Panc1 (cell line): ENCODE measurements around the gene DOCK8. TPM values are rescaled to one million over a fixed set of nuclear protein-coding genes. Genes with fewer than 3 reads are reported as not detected.

Source experiments
- ATAC-seq: fragments of 200-7000 bp; cut with Tn5 transposase; 2 replicates; pipeline ENCODE4 v1.9.1; 2020; ENCODE audit warnings: mild to moderate bottlenecking, moderate library complexity
- BruUV-seq: library from RNA; stranded (reverse); fragments of 400-500 nt; replicated peaks from 2 replicates; lab custom pipeline; 2021; lab: Mats Ljungman, UMichigan
- CTCF ChIA-PET: fragments of 300-600 bp; sonication (Branson Sonifier 250); formaldehyde crosslinking; loops from one replicate; lab custom pipeline; 2022; ENCODE audit warnings: antibody characterized with exemption; lab: Charles Lee
- POLR2A ChIA-PET: fragments of 300-600 bp; sonication (Branson Sonifier 250); formaldehyde crosslinking; loops from one replicate; lab custom pipeline; 2022; ENCODE audit warnings: antibody characterized with exemption; lab: Charles Lee
- DNase-seq: peaks from one replicate; pipeline ENCODE4 v3.0.0-alpha.2; 2010; ENCODE audit warnings: low read depth, low spot score
- H3K27ac ChIP-seq: 2 replicates; pipeline ENCODE4 v1.5.1; 2011; ENCODE audit warnings: mild to moderate bottlenecking, low read length, inconsistent platforms
- H3K27me3 ChIP-seq: fragments of 200-500 bp; sonication (Bioruptor generic); 2 replicates; pipeline ENCODE4 v1.6.0; 2014; ENCODE audit warnings: low read length, inconsistent platforms; ENCODE audit not compliant: control insufficient read depth, insufficient read depth
- H3K36me3 ChIP-seq: fragments of 200-500 bp; sonication (Bioruptor generic); 2 replicates; pipeline ENCODE4 v1.5.1; 2014; ENCODE audit warnings: inconsistent platforms, mild to moderate bottlenecking, low read length, moderate library complexity; ENCODE audit not compliant: control insufficient read depth, insufficient read depth
- H3K4me1 ChIP-seq: 2 replicates; pipeline ENCODE4 v1.5.1; 2011; ENCODE audit warnings: inconsistent platforms, mild to moderate bottlenecking, low read length, moderate library complexity; ENCODE audit not compliant: control insufficient read depth, insufficient read depth
- H3K4me3 ChIP-seq, 2 experiments: 2 replicates each; pipeline ENCODE4 v1.5.1; 2011 to 2012; ENCODE audit warnings: low read depth in 2 of 2, low read length in 2 of 2, mild to moderate bottlenecking in 2 of 2, inconsistent platforms in 1 of 2, moderate library complexity in 1 of 2
- H3K9me3 ChIP-seq: fragments of 200-500 bp; sonication (Bioruptor generic); 2 replicates; pipeline ENCODE4 v1.5.1; 2014; ENCODE audit warnings: low read depth, mild to moderate bottlenecking, inconsistent platforms, low read length, moderate library complexity; ENCODE audit not compliant: control insufficient read depth, insufficient read depth
- POLR2AphosphoS5 ChIP-seq: IDR thresholded peaks from 2 replicates; pipeline ENCODE4 v1.6.1; 2012; ENCODE audit warnings: mild to moderate bottlenecking, low read depth, low read length, moderate library complexity
- SIN3A ChIP-seq: IDR thresholded peaks from 2 replicates; pipeline ENCODE4 v1.6.1; 2012; ENCODE audit warnings: low read depth, mild to moderate bottlenecking, low read length, moderate library complexity, borderline replicate concordance; ENCODE audit not compliant: insufficient read depth
- TCF7L2 ChIP-seq: IDR thresholded peaks from 2 replicates; pipeline ENCODE4 v1.6.1; 2011; ENCODE audit warnings: mild to moderate bottlenecking, low read depth, low read length, inconsistent platforms
- in situ Hi-C: cut with HindIII; loops from 2 replicates; pipeline ENCODE4 v1.10.0; 2016; ENCODE audit warnings: low sequenced_read_pairs, low pct_unique_long_range_greater_than_20kb
- intact Hi-C: fragments of 100-400 bp; cut with micrococcal nuclease; formaldehyde crosslinking; loops from one replicate; pipeline ENCODE4 v1.10.0; 2022; ENCODE audit not compliant: unreplicated experiment
- total RNA-seq: library from RNA; stranded (reverse); gene quantifications from one replicate; pipeline ENCODE4 v1.2.1, GENCODE V29; 2021; ENCODE audit not compliant: unreplicated experiment
- TF ChIP-seq, protein P1 (sequence below): fragments of 450-650 bp; IDR thresholded peaks from 2 replicates; pipeline ENCODE4 v1.5.1; 2017; ENCODE audit warnings: mild to moderate bottlenecking
- TF ChIP-seq, protein P2 (sequence below), 2 experiments: IDR thresholded peaks; 2 replicates each; pipeline ENCODE4 v1.6.1; 2011 to 2012; ENCODE audit warnings: low read depth in 2 of 2, control low read depth in 1 of 2, low read length in 1 of 2, mild to moderate bottlenecking in 1 of 2, moderate library complexity in 1 of 2; ENCODE audit not compliant: insufficient read depth in 1 of 2

DOCK8 gene
- total RNA-seq, 1 experiment from 2014 or later: 1.4 TPM

DNA sequence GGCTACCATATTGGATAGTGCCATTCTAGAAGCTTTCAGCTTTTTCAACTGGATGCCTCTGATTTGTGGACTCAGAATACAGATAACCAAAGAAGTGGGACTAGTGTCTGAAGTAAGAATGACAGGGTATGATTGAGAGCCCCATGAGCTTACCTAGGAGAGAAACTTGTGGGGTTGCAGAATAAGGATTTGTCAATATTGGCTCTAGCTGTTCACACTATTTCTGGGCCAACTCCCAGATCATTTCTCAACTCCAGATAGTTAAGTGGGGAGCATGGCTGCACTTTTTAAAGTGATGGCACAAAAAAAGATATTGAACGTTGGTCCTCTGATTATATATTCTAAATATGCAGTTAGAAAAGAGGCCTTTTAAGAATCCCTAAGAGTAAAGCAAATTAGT, 252.1 kb downstream of the DOCK8 start:
- ATAC-seq: no peak
- intact Hi-C loops: no loop called here
- CTCF ChIA-PET: no interaction called here

DNA sequence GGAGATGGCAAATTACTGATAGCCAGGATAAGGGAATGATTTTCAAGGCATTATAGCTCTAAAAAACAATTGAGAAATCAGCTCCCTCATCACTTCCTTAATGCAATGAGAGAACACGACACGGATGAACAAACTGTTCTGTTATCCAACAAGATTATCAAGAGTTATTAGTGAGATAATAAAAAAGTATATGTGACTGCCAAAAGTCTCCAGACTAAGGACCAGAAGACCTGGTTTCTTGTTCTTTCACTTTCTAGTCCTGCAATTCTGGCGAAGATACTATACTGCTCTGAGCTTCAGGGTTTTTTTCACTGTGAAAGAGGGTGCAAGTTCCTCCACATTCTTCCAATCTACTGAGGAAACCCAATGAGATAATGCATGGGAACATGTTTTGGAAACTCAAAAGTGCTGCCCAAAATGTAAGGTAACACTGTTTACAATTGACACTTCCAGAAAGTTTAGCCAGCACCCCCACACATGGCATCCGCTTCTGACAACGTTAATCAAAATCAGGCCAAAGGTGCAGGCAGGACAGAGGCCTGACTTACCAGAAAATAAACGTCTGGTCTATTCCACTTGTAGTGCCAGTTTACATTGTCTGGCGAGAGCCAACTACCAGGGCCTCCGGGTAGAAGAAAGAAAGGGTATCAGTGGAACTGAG, 254.2 kb downstream of the DOCK8 start:
- Histone ChIP-seq H3K27ac (peak overlapping the region; percentile 48; the same call in 1 of the 2 replicates), H3K4me1 (no peaks in the 10 kb centered on the region; the same call in none of the 2 replicates), H3K36me3 (no peaks in the 10 kb centered on the region), H3K4me3 (peak overlapping the region; percentile 49 to 63; a peak in 3 of 4 replicates), H3K9me3 (no peaks in the 10 kb centered on the region), H3K27me3 (no peaks in the 10 kb centered on the region)
- in situ Hi-C loops: no loop called here
- ATAC-seq (no peak), DNase-seq (no peak)
- no peak for TF ChIP-seq TCF7L2
- TF ChIP-seq, protein P1, sequence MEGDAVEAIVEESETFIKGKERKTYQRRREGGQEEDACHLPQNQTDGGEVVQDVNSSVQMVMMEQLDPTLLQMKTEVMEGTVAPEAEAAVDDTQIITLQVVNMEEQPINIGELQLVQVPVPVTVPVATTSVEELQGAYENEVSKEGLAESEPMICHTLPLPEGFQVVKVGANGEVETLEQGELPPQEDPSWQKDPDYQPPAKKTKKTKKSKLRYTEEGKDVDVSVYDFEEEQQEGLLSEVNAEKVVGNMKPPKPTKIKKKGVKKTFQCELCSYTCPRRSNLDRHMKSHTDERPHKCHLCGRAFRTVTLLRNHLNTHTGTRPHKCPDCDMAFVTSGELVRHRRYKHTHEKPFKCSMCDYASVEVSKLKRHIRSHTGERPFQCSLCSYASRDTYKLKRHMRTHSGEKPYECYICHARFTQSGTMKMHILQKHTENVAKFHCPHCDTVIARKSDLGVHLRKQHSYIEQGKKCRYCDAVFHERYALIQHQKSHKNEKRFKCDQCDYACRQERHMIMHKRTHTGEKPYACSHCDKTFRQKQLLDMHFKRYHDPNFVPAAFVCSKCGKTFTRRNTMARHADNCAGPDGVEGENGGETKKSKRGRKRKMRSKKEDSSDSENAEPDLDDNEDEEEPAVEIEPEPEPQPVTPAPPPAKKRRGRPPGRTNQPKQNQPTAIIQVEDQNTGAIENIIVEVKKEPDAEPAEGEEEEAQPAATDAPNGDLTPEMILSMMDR: no peak
- TF ChIP-seq SIN3A: no peak
- TF ChIP-seq, protein P2, sequence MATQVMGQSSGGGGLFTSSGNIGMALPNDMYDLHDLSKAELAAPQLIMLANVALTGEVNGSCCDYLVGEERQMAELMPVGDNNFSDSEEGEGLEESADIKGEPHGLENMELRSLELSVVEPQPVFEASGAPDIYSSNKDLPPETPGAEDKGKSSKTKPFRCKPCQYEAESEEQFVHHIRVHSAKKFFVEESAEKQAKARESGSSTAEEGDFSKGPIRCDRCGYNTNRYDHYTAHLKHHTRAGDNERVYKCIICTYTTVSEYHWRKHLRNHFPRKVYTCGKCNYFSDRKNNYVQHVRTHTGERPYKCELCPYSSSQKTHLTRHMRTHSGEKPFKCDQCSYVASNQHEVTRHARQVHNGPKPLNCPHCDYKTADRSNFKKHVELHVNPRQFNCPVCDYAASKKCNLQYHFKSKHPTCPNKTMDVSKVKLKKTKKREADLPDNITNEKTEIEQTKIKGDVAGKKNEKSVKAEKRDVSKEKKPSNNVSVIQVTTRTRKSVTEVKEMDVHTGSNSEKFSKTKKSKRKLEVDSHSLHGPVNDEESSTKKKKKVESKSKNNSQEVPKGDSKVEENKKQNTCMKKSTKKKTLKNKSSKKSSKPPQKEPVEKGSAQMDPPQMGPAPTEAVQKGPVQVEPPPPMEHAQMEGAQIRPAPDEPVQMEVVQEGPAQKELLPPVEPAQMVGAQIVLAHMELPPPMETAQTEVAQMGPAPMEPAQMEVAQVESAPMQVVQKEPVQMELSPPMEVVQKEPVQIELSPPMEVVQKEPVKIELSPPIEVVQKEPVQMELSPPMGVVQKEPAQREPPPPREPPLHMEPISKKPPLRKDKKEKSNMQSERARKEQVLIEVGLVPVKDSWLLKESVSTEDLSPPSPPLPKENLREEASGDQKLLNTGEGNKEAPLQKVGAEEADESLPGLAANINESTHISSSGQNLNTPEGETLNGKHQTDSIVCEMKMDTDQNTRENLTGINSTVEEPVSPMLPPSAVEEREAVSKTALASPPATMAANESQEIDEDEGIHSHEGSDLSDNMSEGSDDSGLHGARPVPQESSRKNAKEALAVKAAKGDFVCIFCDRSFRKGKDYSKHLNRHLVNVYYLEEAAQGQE (IDR thresholded peaks at IDR 0.05; ENCODE audit: insufficient read depth in 1 of 2, low read depth in 2 of 2, low read length in 1 of 2): no peak
- TF ChIP-seq POLR2AphosphoS5: no peak
- intact Hi-C loops: no loop called here
- no TSS peak for BruUV-seq
- ChIA-PET CTCF (no interaction called here), POLR2A (no interaction called here)

More for the DNA sequence above, 252.1 kb downstream of the DOCK8 start:
- DNase-seq: no peak
- Histone ChIP-seq H3K36me3 (no peaks in the 10 kb centered on the region), H3K4me3 (no peak overlapping the region), H3K27ac (no peak overlapping the region), H3K9me3 (no peaks in the 10 kb centered on the region), H3K27me3 (no peaks in the 10 kb centered on the region), H3K4me1 (no peaks in the 10 kb centered on the region; the same call in none of the 2 replicates)
- BruUV-seq: no TSS peak
- POLR2A ChIA-PET: no interaction called here
- in situ Hi-C loops: no loop called here
- TF ChIP-seq, protein P2 (IDR thresholded peaks at IDR 0.05; ENCODE audit: insufficient read depth in 1 of 2, low read depth in 2 of 2, low read length in 1 of 2): no peak
- TF ChIP-seq POLR2AphosphoS5 (no peak), SIN3A (no peak), TCF7L2 (no peak)
- TF ChIP-seq, protein P1: no peak
